Measurements from ENCODE around the gene HLA-DRB5. TPM values are rescaled to one million over a fixed set of nuclear protein-coding genes. Genes with fewer than 3 reads are reported as not detected.

The HLA-DRB5 gene
- polyA plus RNA-seq, 3 donors = 168 to 1,407 (median 394) TPM

DNA sequence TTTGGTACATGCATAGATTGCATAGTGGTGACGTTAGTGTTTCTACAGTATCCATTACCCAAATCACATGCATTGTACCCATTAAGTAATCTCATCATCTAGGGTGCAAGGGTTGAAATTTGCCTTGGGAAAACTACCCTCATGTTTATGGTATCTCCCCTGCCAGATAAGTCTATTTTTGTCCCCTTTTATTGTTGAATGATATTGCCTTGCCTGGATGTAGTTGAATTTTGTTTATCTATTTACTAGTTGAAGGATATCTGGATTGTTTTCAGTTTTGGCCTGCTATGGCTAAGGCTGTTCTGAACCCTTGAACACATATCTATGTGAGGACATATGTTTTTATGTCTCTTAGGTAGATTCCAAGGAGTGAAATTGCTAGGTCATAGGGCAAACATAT, 46.2 kb upstream of the HLA-DRB5 start:
- H3K79me2 ChIP-seq (ENCODE audit: insufficient read depth, low read length) = no peaks in the 10 kb centered on the region
- peaks cover 0 to 7% (median 0%) of the 10 kb centered on the region in 7 donors for H3K9me3 Mint-ChIP-seq
- H3K9ac ChIP-seq (ENCODE audit: insufficient read depth, low read length, poor library complexity, severe bottlenecking) = no peak overlapping the region
- no CpG with 5 or more reads among the region's 1 CpG for WGBS (ENCODE audit: insufficient coverage)
- H3K36me3 ChIP-seq (replicated peaks in 1 of 2; ENCODE audit: control insufficient read depth in 1 of 2, insufficient read depth in 2 of 2, low read length in 2 of 2) = peaks cover 17 to 24% of the 10 kb centered on the region in 2 donors
- H3K9me3 ChIP-seq (replicated peaks in 1 of 2; ENCODE audit: control insufficient read depth in 1 of 2, insufficient read depth in 1 of 2, low read length in 2 of 2) = no peaks in the 10 kb centered on the region
- H4K20me1 ChIP-seq (ENCODE audit: insufficient read depth, low read length) = peaks cover 3% of the 10 kb centered on the region
- H2AFZ ChIP-seq (ENCODE audit: insufficient read depth, low read depth, low read length, poor library complexity, severe bottlenecking) = no peak overlapping the region
- no peak overlapping the region for H3K4me3 Mint-ChIP-seq
- no peak overlapping the region for H3K4me2 ChIP-seq (replicated peaks; ENCODE audit: extremely low read depth, low read length, poor library complexity, severe bottlenecking)
- TF ChIP-seq, protein P1, sequence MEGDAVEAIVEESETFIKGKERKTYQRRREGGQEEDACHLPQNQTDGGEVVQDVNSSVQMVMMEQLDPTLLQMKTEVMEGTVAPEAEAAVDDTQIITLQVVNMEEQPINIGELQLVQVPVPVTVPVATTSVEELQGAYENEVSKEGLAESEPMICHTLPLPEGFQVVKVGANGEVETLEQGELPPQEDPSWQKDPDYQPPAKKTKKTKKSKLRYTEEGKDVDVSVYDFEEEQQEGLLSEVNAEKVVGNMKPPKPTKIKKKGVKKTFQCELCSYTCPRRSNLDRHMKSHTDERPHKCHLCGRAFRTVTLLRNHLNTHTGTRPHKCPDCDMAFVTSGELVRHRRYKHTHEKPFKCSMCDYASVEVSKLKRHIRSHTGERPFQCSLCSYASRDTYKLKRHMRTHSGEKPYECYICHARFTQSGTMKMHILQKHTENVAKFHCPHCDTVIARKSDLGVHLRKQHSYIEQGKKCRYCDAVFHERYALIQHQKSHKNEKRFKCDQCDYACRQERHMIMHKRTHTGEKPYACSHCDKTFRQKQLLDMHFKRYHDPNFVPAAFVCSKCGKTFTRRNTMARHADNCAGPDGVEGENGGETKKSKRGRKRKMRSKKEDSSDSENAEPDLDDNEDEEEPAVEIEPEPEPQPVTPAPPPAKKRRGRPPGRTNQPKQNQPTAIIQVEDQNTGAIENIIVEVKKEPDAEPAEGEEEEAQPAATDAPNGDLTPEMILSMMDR (IDR thresholded peaks at IDR 0.05) = no peak
- no peaks in the 10 kb centered on the region for H3K27me3 Mint-ChIP-seq (ENCODE audit: low read depth in 3 of 3)
- no peak overlapping the region for H3K27ac ChIP-seq (ENCODE audit: low read depth in 1 of 2, low read length in 2 of 2)
- H3K27me3 ChIP-seq (ENCODE audit: control insufficient read depth in 2 of 2, insufficient read depth in 2 of 2, low read length in 2 of 2) = no peaks in the 10 kb centered on the region
- peaks cover 26 to 49% of the 10 kb centered on the region in 2 donors for H3K36me3 Mint-ChIP-seq
- no peak for DNase-seq
- H3K4me1 Mint-ChIP-seq = peaks cover 1% of the 10 kb centered on the region
- H3K4me1 ChIP-seq (ENCODE audit: control insufficient read depth in 1 of 2, insufficient read depth in 2 of 2, low read length in 2 of 2) = no peaks in the 10 kb centered on the region
- intact Hi-C loops (cut with micrococcal nuclease) = loop anchor here in 1 of 2 donors (10.0 kb wide), 1 partner anchor 91 kb away; no protein-coding TSS in a partner anchor
- no peak overlapping the region for H3K4me3 ChIP-seq (replicated peaks in 1 of 3; ENCODE audit: low read depth in 2 of 3, low read length in 3 of 3)
- H3K27ac Mint-ChIP-seq = no peak overlapping the region

DNA sequence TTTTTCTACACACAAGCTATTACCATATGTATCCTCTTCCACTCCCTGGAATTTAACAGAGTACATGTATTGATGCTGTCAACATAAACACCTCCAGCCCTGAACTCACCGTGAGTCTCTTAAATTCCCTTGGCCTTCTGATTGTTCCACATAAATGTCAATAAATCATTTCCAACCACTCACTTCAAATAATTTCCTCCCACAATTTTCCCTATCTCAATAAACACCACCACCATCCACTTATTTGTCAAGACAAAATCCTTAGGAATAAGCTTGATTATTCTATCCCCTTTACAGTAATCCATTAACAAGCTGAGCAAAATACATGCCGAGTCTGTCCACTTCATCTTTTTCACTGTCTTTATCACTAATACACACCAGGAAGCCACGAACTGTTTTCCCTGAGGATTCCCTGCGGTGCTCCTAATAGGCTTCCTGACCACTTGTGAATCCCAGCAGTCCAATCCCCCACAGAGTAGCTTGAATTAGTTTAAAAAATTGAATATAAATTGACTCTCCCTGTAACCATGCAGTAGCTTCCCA, 40.3 kb upstream of the HLA-DRB5 start:
- no peak overlapping the region for H3K4me3 Mint-ChIP-seq
- H3K27ac ChIP-seq (ENCODE audit: low read depth in 1 of 2, low read length in 2 of 2) = no peak overlapping the region
- H4K20me1 ChIP-seq (ENCODE audit: insufficient read depth, low read length) = no peaks in the 10 kb centered on the region
- no peak overlapping the region for H3K27ac Mint-ChIP-seq
- no peaks in the 10 kb centered on the region for H3K27me3 Mint-ChIP-seq (ENCODE audit: low read depth in 3 of 3)
- H3K36me3 Mint-ChIP-seq = no peaks in the 10 kb centered on the region
- H3K4me1 Mint-ChIP-seq = peaks cover 5% of the 10 kb centered on the region
- H3K36me3 ChIP-seq (replicated peaks in 1 of 2; ENCODE audit: control insufficient read depth in 1 of 2, insufficient read depth in 2 of 2, low read length in 2 of 2) = no peaks in the 10 kb centered on the region
- WGBS (ENCODE audit: insufficient coverage) = 86% methylated on average over 1 of the region's 4 CpGs
- no peak overlapping the region for H3K4me2 ChIP-seq (replicated peaks; ENCODE audit: extremely low read depth, low read length, poor library complexity, severe bottlenecking)
- intact Hi-C loops (cut with micrococcal nuclease) = loop anchor here in 1 of 2 donors (10.0 kb wide), 1 partner anchor 86 kb away; no protein-coding TSS in a partner anchor
- H3K9me3 ChIP-seq (replicated peaks in 1 of 2; ENCODE audit: control insufficient read depth in 1 of 2, insufficient read depth in 1 of 2, low read length in 2 of 2) = no peaks in the 10 kb centered on the region
- no peak overlapping the region for H3K9ac ChIP-seq (ENCODE audit: insufficient read depth, low read length, poor library complexity, severe bottlenecking)
- no peaks in the 10 kb centered on the region for H3K79me2 ChIP-seq (ENCODE audit: insufficient read depth, low read length)
- DNase-seq = no peak
- H3K4me1 ChIP-seq (ENCODE audit: control insufficient read depth in 1 of 2, insufficient read depth in 2 of 2, low read length in 2 of 2) = no peaks in the 10 kb centered on the region
- peaks cover 0 to 5% (median 0%) of the 10 kb centered on the region in 7 donors for H3K9me3 Mint-ChIP-seq
- no peaks in the 10 kb centered on the region for H3K27me3 ChIP-seq (ENCODE audit: control insufficient read depth in 2 of 2, insufficient read depth in 2 of 2, low read length in 2 of 2)
- H2AFZ ChIP-seq (ENCODE audit: insufficient read depth, low read depth, low read length, poor library complexity, severe bottlenecking) = no peak overlapping the region
- TF ChIP-seq, protein P1 (IDR thresholded peaks at IDR 0.05) = no peak
- no peak overlapping the region for H3K4me3 ChIP-seq (replicated peaks in 1 of 3; ENCODE audit: low read depth in 2 of 3, low read length in 3 of 3)
